Placental pericyte (primary cell): ENCODE measurements around the gene DEFB126. TPM values are rescaled to one million over a fixed set of nuclear protein-coding genes. Genes with fewer than 3 reads are reported as not detected.

Experiments used
- total RNA-seq: library from RNA; depleted of rRNA; stranded (reverse); fragments of >200 nt; gene quantifications from 2 replicates; pipeline ENCODE4 v1.2.3, GENCODE V29; 2012

The DEFB126 gene, protein sequence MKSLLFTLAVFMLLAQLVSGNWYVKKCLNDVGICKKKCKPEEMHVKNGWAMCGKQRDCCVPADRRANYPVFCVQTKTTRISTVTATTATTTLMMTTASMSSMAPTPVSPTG
- total RNA-seq: not detected in 2 replicates

DNA sequence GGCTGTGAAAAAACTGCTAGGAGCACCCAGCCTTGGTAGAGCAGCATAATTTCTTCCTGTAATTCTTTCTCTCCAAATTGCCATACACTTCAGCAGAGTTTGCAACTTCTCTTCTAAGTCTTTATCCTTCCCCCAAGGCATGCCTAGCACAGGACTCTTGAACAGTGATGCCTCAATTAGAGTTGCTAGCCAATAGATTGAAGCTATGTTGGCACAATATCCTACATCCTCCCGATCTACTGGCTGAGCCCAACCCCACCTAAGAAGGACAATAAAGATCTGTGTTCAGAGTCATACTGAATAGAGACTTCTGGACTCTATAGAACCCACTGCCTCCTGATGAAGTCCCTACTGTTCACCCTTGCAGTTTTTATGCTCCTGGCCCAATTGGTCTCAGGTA lies at the start of gene DEFB126:
Gene DEFB126 (plus strand): TSS at position 301 of the 400 bp plus-strand sequence. CDS start 39 bp downstream, at position 340.

DNA sequence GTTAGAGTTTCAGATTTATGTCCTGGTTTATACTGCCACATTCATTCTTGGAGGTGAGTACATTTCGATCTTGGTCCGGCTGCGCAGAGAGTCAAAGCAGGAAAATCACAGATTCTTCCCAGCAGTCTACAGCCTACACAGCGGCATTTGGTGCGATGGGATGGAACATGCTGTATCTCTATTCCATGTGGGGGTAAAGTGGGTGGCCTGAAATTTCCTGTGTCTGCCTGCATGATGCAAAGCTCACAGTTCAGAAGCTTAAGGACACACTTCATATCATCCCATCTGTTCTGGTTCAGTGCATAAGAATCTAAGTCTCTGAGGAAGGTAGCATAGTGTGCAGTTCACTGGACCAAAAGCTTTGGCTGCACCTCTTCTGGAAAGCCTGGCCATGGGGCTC lies 14.8 kb downstream of the DEFB126 start, which contains the start of gene DEFB127:
Gene DEFB127 (plus strand): TSS at position 301 of the 400 bp plus-strand sequence. CDS start 91 bp downstream, at position 392.

DNA sequence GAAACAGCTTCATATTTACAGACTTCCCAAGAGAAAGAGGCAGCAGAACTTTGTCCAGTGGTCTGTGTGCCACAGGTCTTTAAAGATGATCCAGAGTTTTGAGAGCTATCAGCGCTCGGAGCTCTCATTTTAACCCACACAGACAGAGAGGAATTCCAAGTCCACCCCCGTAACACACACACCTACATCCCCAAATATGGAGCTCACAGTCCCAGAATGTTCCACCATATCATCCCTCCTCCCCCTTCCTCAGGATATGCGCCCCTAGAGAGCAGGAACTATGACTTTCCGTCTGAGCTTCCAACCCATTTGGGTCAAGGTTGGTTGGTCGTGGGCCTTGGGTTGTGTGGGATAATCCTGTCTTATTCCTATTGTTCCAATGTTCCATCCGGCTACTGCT lies 47.2 kb downstream of the DEFB126 start, which contains the start of gene DEFB128:
Gene DEFB128 (minus strand): TSS at position 101 of the 400 bp plus-strand sequence. CDS start 88 bp downstream, at position 13.

Other genes starting within 250 kb of the DEFB126 start
- not detected in 2 replicates for gene DEFB125, start 54.9 kb upstream of the DEFB126 start, total RNA-seq
- not detected in 2 replicates for gene DEFB127, start 14.9 kb downstream of the DEFB126 start, total RNA-seq
- gene DEFB128, start 47.1 kb downstream of the DEFB126 start, total RNA-seq: not detected in 2 replicates
- not detected in 2 replicates for gene DEFB129, start 84.7 kb downstream of the DEFB126 start, total RNA-seq
- not detected in 2 replicates for gene DEFB132, start 115.1 kb downstream of the DEFB126 start, total RNA-seq
- 3.1 and 3.4 TPM in 2 replicates for gene C20orf96, start 148.2 kb downstream of the DEFB126 start, total RNA-seq
- gene ZCCHC3, start 155.0 kb downstream of the DEFB126 start, total RNA-seq: 12.7 and 23.3 TPM in 2 replicates
- gene SOX12, start 183.0 kb downstream of the DEFB126 start, total RNA-seq: 10.1 and 10.3 TPM in 2 replicates
- gene NRSN2, start 204.5 kb downstream of the DEFB126 start, total RNA-seq: 33.5 and 56.9 TPM in 2 replicates
- 57.0 and 452 TPM in 2 replicates for gene TRIB3, start 238.2 kb downstream of the DEFB126 start, total RNA-seq